ENCODE data around the gene U2AF2. TPM values are rescaled to one million over a fixed set of nuclear protein-coding genes. Genes with fewer than 3 reads are reported as not detected.

The U2AF2 gene
- total and polyA plus RNA-seq, 9 of the 15 experiments (the other 6 are each of a cell fraction or from before 2014, with no cell fraction given), result 3.0 to 331 (median 157) TPM

- TF ChIP-seq RNF219 (CRISPR knock-in tag; IDR thresholded peaks at IDR 0.05), result no peak
- TF ChIP-seq ZBTB11 (CRISPR knock-in tag; IDR thresholded peaks at IDR 0.05), result peak; percentile 85 to 97 (median 89); a peak in 5 of 6 replicates
- TF ChIP-seq PHB2 (IDR thresholded peaks at IDR 0.05; ENCODE audit: low read depth), result no peak
- no peak for TF ChIP-seq PATZ1 (CRISPR knock-in tag; IDR thresholded peaks at IDR 0.05; ENCODE audit: borderline replicate concordance)
- TF ChIP-seq ZNF668 (CRISPR knock-in tag; IDR thresholded peaks at IDR 0.05), result no peak
- TF ChIP-seq MGA (IDR thresholded peaks at IDR 0.05), result peak; percentile 82
Measured at GRCh38 chr19:55653651-55654322, 1.0 kb upstream of the U2AF2 start (continued).

Data from K562 (cell line).